DMS53 treated with DMSO at 0.1 percent for 48 hours (cell line): ENCODE results near the gene RNF186.
"Not testable (repeated sequence)": the region's sequence is repeated elsewhere in the genome, so short reads cannot be mapped to it uniquely, and the experiment has no call there.

Source experiments
- DNase-seq: peaks from one replicate; lab custom pipeline; 2025; ENCODE audit not compliant: unreplicated experiment; lab: John Stamatoyannopoulos, UW

The RNF186 gene

DNA sequence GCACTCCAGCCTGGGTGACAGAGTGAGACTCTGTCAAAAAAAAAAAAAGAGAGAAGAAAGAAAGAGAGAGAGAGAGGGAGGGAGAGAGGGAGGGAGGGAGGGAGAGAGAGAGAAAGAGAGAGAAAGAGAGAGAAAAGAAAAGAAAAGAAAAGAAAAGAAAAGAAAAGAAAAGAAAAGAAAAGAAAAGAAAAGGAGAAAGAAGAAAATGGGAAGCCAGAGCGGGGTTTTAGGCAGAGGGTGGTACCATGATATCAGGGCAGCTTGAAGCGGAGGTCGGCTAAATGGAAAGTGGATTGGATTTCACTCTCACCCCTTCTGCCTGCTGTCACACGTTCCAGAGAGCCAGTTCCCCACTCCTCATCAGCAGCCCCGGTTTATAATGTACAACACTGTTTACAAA is 17.3 kb downstream of the RNF186 start:
- DNase-seq, result no peak

DNA sequence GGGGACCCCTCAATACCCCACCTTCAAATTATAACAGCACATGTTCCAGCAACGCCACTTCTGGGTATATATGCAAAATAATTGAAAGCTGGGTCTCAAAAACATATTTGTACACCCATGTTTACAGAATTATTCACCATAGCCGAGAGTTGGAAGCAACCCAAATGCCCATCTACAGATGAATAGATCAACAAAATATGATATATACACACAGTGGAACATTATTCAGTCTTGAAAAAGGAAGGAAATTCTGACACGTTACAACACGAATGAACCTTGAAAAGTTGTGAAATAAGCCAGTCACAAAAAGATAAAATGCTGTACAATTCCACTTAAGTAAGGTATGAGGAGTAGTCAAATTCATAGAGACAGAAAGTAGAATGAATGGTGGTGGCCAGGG is 20.5 kb downstream of the RNF186 start:
- DNase-seq, result no peak

DNA sequence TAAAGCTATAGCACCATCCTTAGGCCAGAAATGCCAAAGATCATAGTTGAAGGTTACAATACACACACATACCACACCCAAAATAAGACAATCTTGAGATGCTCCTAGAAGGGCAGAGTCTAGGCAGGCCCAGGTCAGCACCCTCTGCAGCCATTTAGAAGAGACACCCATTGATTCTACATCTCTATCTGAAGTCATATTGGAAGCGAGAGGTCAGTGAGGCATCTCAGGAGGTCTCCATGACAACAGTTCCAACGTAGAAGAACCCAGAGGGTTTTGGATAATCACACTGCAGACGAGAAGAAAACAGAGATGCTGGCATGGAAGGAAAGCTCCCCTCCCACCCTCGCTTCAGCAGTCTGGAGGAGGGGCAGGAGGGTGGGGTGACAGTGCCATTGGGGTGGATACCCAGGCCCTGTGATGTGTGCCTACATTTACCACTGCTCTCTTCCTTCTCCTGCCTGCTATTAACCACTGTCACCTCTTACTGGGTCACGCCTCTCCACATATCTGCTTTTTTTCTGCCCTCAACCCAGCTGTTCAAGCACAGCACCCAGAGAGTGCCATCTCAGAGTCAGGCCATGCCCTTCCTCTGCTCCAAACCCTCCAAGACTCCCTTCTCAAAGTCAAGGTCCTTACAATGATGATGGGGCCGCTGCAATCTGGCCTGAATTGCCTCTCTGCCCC is 21.6 kb downstream of the RNF186 start:
- no peak for DNase-seq

DNA sequence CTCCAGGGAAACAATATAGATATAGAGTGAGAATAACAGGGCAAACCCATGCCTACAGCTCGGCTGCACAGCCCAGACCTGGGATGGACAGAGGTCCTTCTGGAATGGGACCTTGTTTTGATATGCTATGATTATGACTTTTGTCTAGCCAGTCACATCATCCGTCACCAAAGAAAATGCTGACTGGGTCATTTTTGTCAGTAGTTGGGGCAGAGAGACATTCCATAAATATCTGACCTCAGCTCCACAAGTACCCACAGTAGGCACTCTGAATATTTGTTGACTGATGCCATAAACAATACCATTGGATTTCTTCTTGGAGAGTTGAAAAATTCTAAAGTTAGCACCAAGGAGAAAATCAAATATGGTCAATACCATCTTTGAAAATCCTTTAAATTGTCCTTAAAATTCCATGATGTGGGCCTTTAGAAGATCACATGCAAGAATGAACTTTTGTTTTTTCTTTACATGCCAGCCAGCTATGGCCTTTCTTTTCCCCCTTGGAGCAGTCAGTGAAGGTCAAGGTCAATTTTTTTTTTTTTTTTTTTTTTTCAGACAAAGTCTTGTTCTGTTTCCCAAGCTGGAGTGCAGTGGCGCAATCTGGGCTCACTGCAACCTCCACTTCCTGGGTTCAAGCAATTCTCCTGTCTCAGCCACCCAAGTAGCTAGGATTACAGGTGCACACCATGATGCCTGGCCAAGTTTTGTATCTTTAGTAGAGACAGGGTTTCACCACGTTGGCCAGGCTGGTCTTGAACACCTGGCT is 22.7 kb downstream of the RNF186 start:
- no peak for DNase-seq

DNA sequence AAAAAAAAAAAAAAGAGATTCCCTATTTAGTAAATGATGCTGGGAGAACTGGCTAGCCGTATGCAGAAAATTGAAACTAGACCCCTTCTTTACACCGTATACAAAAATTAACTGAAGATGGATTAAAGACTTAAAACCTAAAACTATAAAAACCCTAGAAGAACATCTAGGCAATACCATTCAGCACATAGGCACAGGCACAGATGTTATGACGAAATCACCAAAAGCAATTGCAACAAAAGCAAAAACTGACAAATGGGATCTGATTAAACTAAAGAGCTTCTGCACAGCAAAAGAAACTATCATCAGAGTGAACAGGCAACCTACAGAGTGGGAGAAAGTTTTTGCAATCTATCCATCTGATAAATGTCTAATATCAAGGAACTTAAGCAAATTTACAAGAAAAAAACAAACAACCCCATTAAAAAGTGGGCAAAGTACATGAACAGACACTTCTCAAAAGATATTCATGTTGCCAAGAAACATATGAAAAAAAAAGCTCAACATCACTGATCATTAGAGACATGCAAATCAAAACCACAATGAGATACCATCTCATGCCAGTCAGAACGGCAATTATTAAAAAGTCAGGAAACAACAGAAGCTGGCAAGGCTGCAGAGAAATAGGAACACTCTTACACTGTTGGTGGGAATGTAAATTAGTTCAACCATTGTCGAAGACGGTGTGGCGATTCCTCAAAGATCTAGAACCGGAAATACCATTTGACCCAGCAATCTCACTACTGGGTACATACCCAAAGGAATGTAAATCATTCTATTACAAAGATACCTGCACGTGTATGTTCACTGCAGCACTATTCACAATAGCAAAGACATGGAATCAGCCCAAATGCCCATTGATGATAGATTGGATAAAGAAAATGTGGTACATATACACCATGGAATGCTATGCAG is 24.8 kb downstream of the RNF186 start:
- not testable (repeated sequence) for DNase-seq

DNA sequence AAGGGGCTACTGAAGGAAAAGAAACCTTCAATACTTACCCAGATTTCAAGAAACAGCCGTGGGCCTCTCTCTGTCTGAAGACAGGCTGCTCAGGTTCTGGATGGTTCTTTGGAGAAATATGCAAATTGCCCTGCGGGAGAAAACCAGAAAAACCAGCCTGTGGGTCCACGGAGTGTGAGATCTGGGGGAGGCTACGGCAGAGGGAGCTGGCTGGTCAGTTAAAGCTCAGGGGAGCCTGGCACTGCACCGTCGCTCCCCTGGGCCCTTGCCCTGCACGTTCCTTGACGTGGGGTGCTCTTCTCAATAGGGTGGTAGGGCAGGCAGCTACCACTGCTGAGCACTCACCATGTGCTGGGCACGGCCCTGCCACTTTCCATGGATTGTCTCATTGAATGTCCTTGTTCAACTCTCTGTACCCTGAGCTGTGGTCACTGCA is 28.1 kb downstream of the RNF186 start:
- no peak for DNase-seq

DNA sequence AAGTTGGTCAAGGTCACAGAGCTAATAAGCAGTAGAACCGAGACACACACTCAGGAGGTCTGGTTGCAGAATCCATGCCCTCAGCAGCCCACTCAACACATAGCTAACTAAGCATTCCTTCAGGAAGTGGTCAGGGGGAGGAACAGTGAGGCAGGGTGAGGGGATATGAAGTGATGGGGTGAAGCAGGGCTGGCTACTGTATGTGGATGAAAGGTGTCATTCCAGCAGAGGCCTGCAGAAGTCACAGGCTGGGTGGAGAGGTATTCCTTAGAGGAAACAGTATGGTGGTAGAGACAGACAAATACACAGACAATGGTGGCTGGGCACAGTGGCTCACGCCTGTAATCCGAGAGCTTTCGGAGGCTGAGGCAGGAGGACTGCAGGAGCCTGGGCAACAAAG is 29.4 kb downstream of the RNF186 start:
- DNase-seq, result no peak

DNA sequence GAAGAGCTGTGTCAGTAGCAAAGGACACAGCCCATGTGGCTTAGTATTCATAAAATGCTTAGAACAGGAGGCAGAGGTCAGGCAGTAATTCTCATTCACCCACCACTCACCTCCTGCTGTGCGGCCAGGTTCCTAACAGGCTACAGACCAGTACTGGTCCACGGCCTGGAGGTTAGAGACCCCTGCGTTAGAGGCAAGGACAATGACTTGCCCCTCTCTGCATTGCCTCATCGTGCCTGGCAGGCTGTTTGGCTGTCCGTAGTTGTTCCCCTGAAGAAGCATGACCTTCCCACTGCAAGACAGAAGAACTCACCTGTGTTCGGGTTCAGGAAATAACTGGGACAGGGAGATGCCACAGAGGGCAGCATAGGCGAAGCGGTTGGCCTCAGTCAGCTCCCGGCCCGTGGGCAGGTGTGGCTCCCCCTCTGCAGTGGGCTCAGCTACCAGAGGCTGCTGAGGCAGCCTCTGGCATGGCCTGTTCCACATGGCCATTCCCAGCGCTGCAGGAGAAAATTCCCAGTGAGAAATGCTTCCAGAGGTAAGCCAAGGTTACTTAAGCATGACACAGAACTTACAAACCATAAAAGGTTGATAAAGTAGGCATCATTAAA is 34.7 kb downstream of the RNF186 start:
- no peak for DNase-seq

DNA sequence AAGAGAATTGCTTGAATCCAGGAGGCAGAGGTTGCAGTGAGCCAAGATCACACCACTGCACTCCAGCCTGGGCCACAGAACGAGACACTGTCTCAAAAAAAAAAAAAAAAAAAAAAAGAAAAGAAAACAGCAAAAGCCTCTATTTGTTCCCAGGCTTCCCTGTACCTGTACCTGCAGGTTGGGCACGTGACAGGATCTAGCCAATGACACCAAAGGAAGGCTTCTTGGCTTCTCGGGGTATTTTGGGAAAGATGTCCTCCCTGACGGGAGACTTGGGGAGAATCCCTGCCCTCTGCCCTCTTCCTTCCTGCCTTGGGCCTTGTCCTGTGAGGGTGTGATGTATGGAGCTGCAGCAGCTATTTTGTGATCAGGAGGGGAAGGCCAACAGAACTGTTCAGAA is 38.1 kb downstream of the RNF186 start:
- DNase-seq, result no peak

DNA sequence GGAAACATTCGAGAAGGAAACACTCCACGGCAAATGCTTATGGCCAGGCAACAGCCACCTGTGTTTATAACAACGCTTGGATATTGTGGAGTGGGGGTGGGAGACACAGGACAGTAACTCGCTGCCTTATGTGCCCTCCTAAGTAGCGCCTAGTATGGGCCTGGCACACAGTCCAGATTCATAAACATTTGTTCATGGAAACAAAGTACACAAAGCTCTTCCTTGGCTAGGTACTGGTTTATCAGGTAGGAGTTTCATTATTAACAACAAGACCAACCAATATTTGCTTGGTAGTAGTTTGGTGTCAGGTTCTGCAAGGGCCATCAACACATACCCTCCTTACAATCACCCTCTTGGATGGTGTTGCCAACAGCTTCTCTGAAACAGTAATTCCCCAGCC is 38.8 kb downstream of the RNF186 start:
- peak; percentile 2 for DNase-seq

DNA sequence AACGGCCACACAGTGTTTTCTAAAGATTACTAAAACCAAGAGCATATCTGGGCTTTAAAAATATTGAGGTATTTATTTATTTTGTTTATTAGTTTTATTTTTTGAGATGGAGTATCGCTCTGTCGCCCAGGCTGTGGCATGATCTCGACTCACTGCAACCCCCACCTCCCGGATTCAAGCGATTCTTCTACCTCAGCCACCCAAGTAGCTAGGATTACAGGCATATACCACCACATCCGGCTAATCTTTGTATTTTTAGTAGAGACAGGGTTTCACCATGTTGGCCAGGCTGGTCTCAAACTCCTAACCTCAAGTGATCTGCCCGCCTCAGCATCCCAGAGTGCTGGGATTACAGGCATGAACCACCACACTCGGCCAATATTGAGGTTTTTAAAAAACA is 39.3 kb downstream of the RNF186 start:
- DNase-seq, result no peak

DNA sequence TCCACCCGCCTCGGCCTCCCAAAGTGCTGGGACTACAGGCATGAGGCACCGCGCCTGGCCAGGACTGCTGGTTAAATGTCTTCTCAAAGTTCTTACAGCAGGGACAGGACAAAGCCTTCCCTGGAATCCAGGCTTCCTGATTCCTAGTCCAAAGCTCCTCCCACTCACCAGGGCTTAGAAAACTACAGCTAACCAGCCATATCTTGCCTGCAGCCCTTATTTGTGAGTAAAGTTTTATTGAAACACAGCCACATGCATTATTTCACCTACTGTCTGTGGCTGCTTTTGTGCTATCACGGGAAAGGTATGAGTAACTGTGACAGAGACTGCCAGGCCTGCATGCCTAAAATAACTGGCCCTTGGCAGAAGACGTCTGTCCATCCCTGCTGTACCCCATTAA is 39.8 kb downstream of the RNF186 start:
- no peak for DNase-seq

DNA sequence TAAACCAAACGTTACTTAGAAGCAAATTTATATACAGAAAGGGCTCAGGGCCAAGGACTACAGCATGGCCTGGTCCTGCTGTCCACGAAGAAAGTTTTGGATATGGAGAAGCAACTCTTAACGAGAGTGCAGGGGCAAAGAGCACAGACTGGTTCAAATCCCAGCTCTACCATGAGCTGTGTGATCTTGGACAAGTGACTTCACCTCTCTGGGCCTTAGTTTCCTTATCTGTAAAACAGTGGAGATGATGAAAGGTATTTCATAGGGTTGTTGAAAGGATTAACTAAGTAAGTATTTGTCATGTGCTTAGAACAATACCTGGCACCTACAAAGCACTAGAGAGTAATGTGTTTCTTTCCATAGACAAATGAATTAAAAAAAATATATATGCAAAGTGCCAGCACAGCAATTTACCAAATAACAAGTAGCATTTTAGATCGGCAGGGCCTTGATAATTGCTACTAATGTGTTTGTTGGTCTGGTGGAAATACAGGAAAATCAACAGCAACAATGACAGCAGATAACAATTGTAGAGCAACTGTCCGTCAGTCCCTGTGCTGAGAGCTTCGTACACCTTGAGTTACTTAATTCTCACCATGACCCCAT is 40.8 kb downstream of the RNF186 start:
- DNase-seq, result no peak

DNA sequence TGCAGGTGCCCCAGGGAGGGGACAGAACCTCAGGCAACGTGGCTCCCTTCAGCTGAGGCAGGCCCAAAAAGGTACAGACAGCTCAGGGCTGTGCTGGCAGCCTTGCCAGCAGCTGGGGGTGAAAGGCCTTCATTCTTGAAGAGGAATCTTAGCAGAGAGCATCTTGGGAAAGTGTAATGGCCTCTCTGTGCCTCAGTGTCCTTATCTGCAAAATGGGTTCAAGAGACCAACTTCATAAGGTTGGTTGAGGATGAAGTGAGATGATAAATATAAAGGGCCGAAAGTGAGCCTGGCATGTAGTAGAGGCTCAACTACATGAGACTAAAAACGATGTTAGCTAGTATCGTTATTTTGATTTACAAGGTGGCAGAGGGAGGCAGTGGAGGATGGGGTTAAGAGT is 41.6 kb downstream of the RNF186 start:
- DNase-seq, result no peak

DNA sequence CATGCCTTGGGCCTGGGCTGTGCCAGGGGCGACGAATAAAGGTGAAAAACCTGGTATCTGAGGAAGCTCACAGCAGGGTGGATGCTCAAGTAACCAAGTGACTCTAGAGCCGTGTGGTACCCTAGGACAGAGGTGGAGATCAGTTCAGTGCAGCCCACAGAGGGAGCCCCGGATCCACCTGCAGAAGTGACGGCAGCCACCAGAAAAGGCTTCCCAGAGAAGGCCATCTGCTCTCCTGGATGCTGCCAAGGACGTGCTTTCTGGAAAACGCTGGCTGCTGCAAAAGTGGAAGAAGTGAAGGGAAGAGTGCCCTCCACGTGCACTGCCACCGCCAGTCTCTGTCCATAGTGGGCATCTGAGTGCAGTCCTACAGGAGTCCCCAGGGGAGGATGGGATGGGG is 43.0 kb downstream of the RNF186 start:
- DNase-seq, result no peak

DNA sequence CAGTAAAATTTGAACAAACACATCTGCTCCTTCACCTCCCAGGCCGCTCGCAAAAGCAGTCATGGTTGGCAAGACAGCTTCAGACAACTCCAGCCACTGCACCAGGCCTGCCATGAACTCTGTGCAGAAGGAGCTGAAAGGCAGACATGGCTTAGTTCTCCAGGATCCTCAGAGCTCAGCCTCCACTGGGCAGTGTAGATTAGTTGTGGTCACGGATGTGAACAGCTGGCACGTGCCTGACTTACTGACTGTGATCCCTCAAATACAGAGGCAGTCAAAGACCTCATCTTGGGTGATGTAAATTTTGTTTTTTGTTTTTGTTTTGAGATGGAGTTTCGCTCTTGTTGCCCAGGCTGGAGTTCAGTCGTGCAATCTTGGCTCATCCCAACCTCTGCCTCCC is 43.7 kb downstream of the RNF186 start:
- DNase-seq, result no peak

DNA sequence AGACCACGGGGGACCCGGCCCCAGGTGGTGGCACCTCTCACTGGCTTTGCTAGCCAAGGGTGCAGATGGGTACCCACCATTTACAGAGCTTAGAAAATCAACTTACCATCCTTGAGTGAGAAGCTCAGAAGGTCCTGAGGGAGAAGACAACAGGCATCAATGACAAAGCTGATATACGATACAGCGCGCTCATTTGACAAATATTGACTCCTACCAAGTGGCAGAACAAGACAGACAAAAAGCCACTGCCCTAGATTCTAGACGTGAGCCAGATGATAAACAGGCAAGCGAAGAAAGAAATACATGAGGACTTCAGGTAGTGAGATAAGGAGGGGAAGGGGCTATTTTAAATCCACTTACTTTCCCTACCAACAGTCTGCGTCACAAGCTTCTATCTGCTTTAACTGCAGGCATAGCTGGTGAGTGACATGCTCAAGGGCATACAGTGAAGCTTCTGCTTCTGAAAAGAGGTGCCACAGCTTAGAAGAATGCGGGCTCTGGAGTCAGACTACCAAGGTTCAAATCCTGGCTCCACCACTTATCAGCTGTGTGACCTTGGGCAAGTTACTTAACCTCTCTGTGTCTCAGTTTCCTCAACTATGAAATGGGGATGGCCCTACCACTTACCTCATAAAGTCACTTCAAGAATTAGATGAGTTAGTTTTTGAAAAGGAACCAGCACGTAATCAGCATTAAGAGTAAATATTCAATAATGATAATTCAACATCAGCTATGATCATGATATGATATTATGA is 44.5 kb downstream of the RNF186 start:
- DNase-seq, result peak; percentile 30

DNA sequence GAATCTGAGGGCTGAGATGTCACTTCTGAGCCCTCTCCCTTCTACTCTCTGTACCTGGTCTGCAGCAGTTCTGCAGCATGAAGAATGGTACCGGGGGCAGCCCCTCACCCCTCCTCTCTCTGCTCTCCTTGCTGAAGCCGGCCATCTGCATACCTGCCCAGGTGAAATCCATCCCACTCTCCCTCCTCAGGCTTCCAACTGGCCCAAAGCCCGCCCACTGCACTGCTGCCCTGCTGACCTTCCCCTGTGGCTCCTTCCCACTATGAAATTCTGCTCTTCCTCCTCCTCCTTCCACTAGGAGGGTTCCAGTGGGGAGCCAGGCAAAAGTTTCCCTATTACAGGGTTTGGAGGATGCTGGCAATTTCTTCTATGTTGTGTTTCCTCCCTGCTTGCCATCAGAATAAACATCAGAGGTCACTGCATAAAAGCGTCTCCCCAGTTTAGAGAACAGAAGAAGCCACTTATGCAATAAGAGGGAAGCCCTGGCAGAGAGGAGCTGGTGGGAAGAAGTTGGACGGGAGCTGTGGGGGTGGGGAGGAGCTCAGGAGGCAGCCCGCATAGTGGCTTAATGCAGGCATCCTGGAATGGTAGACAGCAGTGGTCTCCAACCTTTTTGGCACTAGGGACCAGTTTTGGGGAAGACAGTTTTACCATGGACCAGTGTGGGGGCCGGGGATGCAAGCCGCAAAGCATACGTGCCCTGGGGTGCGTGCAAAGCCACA is 45.7 kb downstream of the RNF186 start:
- no peak for DNase-seq
